Stomach smooth muscle (tissue), 2 donors: ENCODE data around the gene ESYT1.

Source experiments
- H3K27ac ChIP-seq: one replicate; pipeline ENCODE4 v1.7.0; 2013; ENCODE audit warnings: mild to moderate bottlenecking, low read length, inconsistent platforms
- H3K27me3 ChIP-seq, 2 donors: one replicate each; pipeline ENCODE4 v1.7.0; 2013; ENCODE audit warnings: low read length in 2 of 2; ENCODE audit not compliant: insufficient read depth in 2 of 2, control insufficient read depth in 1 of 2
- H3K36me3 ChIP-seq, 2 donors: one replicate each; pipeline ENCODE4 v1.7.0; 2013; ENCODE audit warnings: low read length in 2 of 2; ENCODE audit not compliant: control insufficient read depth in 2 of 2, insufficient read depth in 2 of 2
- H3K4me1 ChIP-seq: one replicate; pipeline ENCODE4 v1.7.0; 2013; ENCODE audit warnings: low read length; ENCODE audit not compliant: control insufficient read depth, insufficient read depth
- H3K4me3 ChIP-seq, 2 donors: one replicate each; pipeline ENCODE4 v1.7.0; 2013; ENCODE audit warnings: low read length in 2 of 2
- H3K9ac ChIP-seq, 2 donors: one replicate each; pipeline ENCODE4 v1.7.0; 2013; ENCODE audit warnings: low read length in 2 of 2, mild to moderate bottlenecking in 1 of 2
- H3K9me3 ChIP-seq, 2 donors: one replicate each; pipeline ENCODE4 v1.7.0; 2013; ENCODE audit warnings: low read length in 2 of 2; ENCODE audit not compliant: control insufficient read depth in 2 of 2
- donor health status: healthy.
- donor health status: Pancreatic carcinoma.

The ESYT1 gene

GRCh38 chr12:56128670-56129205, 671 bp downstream of the ESYT1 start:
- peaks cover 42% of the 10 kb centered on the region for H3K4me1 ChIP-seq
- peak overlapping the region; percentile 80 to 92 for H3K9ac ChIP-seq
- H3K36me3 ChIP-seq = peaks cover 28 to 34% of the 10 kb centered on the region in 2 donors
- H3K9me3 ChIP-seq = no peaks in the 10 kb centered on the region
- H3K4me3 ChIP-seq = peak overlapping the region; percentile 94 to 95
- no peaks in the 10 kb centered on the region for H3K27me3 ChIP-seq
- H3K27ac ChIP-seq = peak overlapping the region; percentile 80

DNA sequence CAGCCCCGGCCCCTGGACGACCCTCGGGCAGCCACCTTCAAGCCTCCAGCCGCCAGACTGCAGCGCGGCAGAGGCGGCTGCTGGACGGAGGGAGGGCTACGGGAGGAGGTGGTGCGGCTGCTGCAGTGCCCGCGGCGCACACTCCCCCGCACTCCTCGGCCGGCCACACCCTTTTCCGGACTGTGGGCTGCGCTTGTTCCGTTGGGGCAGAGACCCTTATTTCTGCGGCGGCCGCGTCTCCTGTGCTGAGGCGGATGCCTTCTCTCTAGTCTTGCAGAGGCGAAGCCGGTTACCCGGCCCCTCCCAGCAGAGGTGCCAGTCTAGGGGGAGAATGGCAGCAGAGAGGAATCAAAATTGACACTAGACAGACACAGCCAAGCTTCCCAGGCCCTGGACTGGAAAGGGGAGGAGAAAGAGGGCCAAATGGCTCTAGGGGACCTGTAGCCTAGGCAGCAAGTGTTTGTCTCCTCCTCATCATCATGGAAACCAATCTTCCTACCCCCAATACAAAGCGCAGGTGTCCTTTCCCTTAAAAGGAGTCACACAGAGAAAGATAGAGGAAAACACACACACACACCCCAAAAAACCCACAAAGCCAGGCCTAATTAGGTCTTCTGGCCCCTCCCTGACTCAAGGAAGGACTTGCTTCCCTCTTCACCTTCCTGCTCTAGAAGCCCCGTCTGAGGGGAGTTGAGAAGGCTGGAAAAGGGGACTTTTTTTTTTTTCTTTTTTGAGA, 1.3 kb downstream of the ESYT1 start:
- Histone ChIP-seq H3K9ac (peak overlapping the region; percentile 80 to 92), H3K4me1 (peaks cover 36% of the 10 kb centered on the region), H3K4me3 (peak overlapping the region; percentile 94 to 95), H3K9me3 (no peaks in the 10 kb centered on the region), H3K27me3 (no peaks in the 10 kb centered on the region), H3K36me3 (peaks cover 34 to 38% of the 10 kb centered on the region in 2 donors), H3K27ac (peak overlapping the region; percentile 80)

GRCh38 chr12:56129942-56130495, 2.0 kb downstream of the ESYT1 start:
- Histone ChIP-seq H3K27me3 (no peaks in the 10 kb centered on the region), H3K27ac (peak overlapping the region; percentile 80), H3K4me3 (peak overlapping the region; percentile 94 to 95)

DNA sequence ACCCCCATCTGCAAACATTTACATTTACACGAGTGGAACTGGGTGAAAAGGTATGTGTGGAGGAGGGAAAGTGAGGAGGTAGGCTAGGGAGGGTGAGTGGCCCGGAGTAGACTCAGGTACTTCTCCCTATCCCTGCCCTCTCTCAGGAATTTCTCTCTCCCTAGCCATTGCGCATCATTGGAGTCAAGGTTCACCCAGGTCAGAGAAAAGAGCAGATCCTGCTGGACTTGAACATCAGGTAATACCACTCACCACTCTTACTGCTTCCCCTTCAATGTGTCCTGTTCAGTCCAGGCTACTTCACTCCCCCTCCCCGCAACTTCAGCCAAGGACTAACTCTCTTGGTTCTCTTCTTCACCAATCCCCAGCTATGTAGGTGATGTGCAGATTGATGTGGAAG, 2.8 kb downstream of the ESYT1 start:
- peaks cover 37 to 40% of the 10 kb centered on the region in 2 donors for H3K36me3 ChIP-seq

More at GRCh38 chr12:56129942-56130495, 2.0 kb downstream of the ESYT1 start:
- Histone ChIP-seq H3K9ac (peak overlapping the region; percentile 80 to 92), H3K4me1 (peaks cover 34% of the 10 kb centered on the region), H3K9me3 (no peaks in the 10 kb centered on the region), H3K36me3 (peaks cover 37 to 40% of the 10 kb centered on the region in 2 donors)

GRCh38 chr12:56134897-56135296, 6.8 kb downstream of the ESYT1 start:
- H3K4me3 ChIP-seq = no peak overlapping the region
- peaks cover 59 to 70% of the 10 kb centered on the region in 2 donors for H3K36me3 ChIP-seq

More for the DNA sequence above, 2.8 kb downstream of the ESYT1 start:
- H3K27ac ChIP-seq = peak overlapping the region; percentile 80
- peaks cover 28% of the 10 kb centered on the region for H3K4me1 ChIP-seq
- no peak overlapping the region for H3K9ac ChIP-seq
- no peak overlapping the region for H3K4me3 ChIP-seq
- H3K9me3 ChIP-seq = no peaks in the 10 kb centered on the region
- no peaks in the 10 kb centered on the region for H3K27me3 ChIP-seq

GRCh38 chr12:56137853-56138571, 9.9 kb downstream of the ESYT1 start:
- Histone ChIP-seq H3K4me3 (no peak overlapping the region), H3K27me3 (no peaks in the 10 kb centered on the region), H3K4me1 (no peaks in the 10 kb centered on the region), H3K27ac (no peak overlapping the region), H3K36me3 (peaks cover 57 to 66% of the 10 kb centered on the region in 2 donors), H3K9me3 (no peaks in the 10 kb centered on the region), H3K9ac (no peak overlapping the region)

More at GRCh38 chr12:56134897-56135296, 6.8 kb downstream of the ESYT1 start:
- H3K9ac ChIP-seq = no peak overlapping the region
- no peaks in the 10 kb centered on the region for H3K27me3 ChIP-seq
- H3K27ac ChIP-seq = no peak overlapping the region
- H3K4me1 ChIP-seq = peaks cover 11% of the 10 kb centered on the region
- no peaks in the 10 kb centered on the region for H3K9me3 ChIP-seq

- H3K36me3 ChIP-seq = peaks cover 56 to 57% of the 10 kb centered on the region in 2 donors
- no peaks in the 10 kb centered on the region for H3K27me3 ChIP-seq
- H3K9me3 ChIP-seq = no peaks in the 10 kb centered on the region
- H3K4me3 ChIP-seq = peak overlapping the region in 1 of 2 donors; percentile 8
- no peak overlapping the region for H3K27ac ChIP-seq
- no peak overlapping the region for H3K9ac ChIP-seq
- H3K4me1 ChIP-seq = peaks cover 3% of the 10 kb centered on the region
Measured at GRCh38 chr12:56141946-56142784, 14.1 kb downstream of the ESYT1 start.

GRCh38 chr12:56143217-56143616, 15.2 kb downstream of the ESYT1 start:
- no peak overlapping the region for H3K4me3 ChIP-seq
- H3K27ac ChIP-seq = no peak overlapping the region
- peaks cover 45 to 47% of the 10 kb centered on the region in 2 donors for H3K36me3 ChIP-seq
- peaks cover 3% of the 10 kb centered on the region for H3K4me1 ChIP-seq
- no peaks in the 10 kb centered on the region for H3K27me3 ChIP-seq
- no peak overlapping the region for H3K9ac ChIP-seq
- no peaks in the 10 kb centered on the region for H3K9me3 ChIP-seq

- no peak overlapping the region for H3K9ac ChIP-seq
- H3K9me3 ChIP-seq = no peaks in the 10 kb centered on the region
- no peaks in the 10 kb centered on the region for H3K27me3 ChIP-seq
- H3K27ac ChIP-seq = no peak overlapping the region
- H3K4me1 ChIP-seq = peaks cover 3% of the 10 kb centered on the region
- no peak overlapping the region for H3K4me3 ChIP-seq
- H3K36me3 ChIP-seq = peaks cover 40% of the 10 kb centered on the region in 2 donors
Measured at GRCh38 chr12:56143870-56144269, 15.8 kb downstream of the ESYT1 start.

DNA sequence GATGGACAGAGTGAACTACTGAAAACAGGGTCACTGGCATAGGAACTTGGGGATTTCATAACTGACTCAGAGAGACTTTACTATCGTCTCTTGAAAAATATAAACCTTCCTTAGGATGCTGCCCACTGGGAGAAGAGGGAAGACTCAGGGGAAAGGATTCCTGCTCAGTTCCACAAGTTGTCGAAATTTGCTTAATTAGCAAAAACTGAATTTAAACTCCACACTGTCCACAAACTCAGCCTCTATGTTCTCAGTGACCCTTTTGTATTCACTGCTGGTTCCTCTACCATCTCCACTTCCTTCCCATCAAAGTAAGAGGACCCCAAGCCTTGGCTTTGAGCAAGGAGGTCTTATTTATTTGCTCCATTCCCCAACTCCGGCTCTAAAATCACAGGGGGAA, 17.1 kb downstream of the ESYT1 start:
- Histone ChIP-seq H3K9me3 (no peaks in the 10 kb centered on the region), H3K9ac (no peak overlapping the region), H3K4me3 (no peak overlapping the region), H3K4me1 (peaks cover 3% of the 10 kb centered on the region), H3K36me3 (peaks cover 35 to 40% of the 10 kb centered on the region in 2 donors), H3K27ac (no peak overlapping the region), H3K27me3 (no peaks in the 10 kb centered on the region)
